SK-N-DZ (cell line): Measurements from ENCODE around the gene GPR137B.
"Not testable (repeated sequence)": the region's sequence is repeated elsewhere in the genome, so short reads cannot be mapped to it uniquely, and the experiment has no call there.

Source experiments
- DNase-seq: peaks from one replicate; pipeline ENCODE4 v3.0.0-alpha.2; 2015; ENCODE audit warnings: low spot score

Gene GPR137B

GRCh38 chr1:236143104-236143948 lies 987 bp downstream of the GPR137B start:
- no peak for DNase-seq

GRCh38 chr1:236144033-236144432 lies 1.7 kb downstream of the GPR137B start:
- DNase-seq: no peak

DNA sequence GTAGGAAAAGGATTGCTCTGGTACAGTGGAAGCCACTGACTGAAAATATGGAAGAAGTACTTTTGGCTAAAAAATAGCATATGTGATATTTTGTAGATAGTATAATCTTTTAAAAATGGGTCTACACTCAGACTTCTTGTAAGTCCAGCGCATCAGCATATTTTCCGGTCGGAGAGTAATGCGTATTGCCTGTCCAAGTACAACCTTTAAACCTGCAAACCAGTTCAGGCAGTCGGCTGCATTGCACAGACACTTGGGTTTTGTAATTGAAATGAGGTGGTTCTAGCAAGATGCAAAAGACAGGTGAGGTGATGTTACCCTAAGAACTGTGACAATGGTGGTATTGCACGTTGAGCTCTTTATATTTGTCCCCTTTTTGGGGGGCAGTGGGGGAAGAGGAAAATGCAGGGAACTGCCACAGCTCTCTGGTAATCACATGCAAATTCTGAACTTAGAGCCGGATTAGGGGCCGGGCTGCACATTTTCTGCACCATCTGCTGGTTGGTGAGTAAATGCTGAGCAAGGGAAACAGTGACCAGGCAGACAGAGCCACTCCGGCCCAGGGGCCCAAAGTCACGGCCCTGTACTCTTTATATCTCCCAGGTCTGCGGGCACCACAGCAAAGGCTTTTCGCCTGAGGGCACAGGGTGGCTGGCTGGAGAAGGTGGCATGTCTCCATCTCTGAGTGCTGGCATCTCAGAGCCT lies 2.3 kb downstream of the GPR137B start:
- no peak for DNase-seq

GRCh38 chr1:236147068-236147467 lies 4.7 kb downstream of the GPR137B start:
- DNase-seq: no peak

DNA sequence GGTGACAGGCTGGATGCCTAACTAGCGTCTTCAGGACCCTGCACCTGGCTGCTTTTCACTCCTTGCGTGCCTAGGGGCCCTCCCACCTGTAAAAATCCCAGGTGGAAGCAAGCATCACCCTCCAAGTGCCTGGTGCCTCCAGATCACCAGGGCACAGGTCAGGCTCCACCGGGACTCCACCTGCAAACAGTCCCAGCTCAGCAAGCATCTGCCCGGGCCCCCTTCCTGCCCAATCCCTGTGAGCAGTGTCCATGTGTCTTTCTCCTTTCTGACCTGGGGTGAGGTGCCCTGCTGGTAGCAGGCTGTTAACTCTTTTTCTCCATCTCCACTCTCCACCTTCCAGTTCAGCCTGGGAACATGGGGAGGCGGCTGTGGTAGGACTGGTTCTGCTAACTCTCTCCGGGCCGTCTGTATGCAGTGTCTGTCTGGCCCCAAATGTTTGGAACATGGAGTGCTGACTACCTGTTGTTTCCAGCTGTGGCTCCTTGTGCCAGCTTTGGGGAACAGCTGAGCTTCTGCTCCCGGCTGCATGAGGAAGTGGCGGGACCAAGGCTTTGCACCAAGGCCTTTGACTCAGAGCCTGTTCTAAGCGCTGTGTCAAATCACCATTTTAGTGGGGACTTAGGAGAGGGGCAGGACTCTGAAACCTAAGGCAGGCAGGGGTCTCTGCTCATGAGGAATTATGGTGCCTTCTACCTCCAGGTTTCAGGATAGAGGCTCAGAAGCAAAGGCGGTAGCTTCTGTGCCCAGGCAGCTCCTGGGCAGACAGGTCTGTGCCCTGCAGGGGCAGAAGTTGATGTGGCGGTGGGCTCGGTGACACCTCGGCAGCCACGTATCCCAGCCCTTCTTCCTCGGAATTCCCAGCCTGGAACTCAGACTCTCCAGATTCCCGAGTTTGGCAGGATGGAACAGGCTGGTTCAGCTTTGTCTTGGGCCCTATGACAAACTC lies 5.5 kb downstream of the GPR137B start:
- no peak for DNase-seq

DNA sequence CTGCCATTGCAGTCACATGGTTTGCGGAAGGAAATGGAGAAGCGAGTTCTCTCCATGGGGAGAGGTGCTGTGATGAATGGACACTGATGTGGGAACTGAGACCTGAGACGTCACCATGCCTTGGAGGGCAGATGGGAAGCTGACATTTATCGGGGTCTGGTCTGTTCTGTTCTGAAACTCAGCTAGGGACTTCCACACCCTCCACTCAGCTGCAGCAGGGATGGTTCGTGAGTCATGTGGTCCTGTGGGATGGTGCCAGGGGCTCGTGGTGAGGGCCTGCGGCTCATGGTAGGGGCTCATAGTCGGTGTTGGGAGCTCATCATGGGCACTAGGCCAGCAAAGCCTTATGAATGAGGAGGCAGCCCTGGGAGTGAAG lies 6.1 kb downstream of the GPR137B start:
- DNase-seq: no peak

DNA sequence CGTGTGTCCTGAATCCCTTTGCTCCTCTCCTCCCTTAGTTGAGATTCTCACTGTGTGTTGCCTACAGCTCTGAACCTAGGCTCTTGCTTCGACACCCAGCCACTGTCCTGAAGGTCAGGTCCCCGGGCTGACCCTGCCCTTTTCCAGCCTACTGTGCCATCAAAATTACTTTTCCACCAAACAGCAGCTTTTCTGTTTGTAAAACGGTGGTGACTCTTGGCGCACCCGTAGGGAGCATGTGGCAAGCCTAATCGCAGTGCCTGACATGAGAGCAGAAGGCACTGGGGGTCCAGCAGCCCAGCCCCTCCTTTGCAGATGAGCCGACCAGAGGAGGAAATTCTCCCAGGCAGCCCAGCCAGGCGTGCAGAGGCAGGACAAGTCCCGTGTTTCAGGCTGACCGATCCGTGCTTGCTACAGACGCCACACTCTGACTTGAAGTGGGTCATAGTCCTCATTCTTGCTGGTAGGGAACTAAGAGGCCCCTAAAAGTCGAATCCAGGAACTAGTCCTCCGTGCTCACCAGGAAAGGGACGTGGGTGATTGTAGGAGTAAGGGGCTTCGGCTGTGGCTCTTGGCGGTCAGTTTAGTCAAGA lies 6.8 kb downstream of the GPR137B start:
- DNase-seq: no peak

GRCh38 chr1:236149696-236150228 lies 7.4 kb downstream of the GPR137B start:
- DNase-seq: no peak

GRCh38 chr1:236150311-236150955 lies 8.1 kb downstream of the GPR137B start:
- no peak for DNase-seq

DNA sequence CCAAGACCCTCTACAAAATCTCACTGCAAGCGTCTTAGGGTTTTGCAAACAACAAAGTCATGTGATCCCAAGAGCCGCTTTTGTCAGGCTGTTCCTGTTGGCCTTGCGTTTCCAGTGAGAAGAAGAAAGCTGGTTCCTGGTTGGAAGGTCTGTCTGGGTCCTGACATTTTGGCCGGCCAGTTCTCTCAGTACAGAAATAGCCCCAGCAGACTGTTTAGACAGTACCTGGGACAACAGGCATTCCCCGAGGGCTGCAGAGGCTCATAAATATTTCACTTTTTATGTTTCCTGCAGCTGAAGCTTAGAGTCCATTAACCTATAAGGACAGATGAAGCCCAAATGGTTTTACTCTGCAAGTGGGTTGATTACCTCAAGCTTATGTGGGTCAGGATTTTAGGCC lies 8.6 kb downstream of the GPR137B start:
- no peak for DNase-seq

DNA sequence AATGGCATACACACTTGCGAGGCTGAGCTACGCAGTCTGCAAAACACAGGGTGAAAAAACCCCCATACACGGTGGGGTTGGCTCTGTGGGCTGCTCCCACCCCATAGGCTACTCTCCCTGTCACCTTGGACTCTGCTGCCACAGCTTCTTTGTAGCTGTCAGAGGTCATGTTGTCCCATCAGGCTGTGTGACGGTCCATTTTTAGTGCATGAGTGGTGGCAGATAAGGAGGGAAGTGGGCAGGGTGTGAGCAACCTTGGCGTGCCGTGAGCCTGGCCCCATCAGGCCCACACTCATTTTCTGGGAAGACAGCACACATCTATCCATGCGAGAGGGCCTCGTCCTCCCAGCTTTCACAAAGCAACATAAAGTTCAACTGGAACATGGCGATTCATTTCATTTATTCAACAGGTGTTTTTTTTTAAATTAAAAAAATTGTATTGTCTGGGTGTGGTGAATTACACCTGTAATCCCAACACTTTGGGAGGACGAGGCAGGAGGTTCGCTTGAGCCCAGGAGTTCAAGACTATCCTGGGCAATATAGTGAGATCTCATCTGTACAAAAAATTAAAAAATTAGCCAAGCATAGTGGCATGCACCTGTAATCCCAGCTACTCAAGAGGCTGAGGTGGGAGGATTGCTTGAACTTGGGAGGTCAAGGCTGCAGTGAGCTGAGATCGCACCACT lies 9.5 kb downstream of the GPR137B start:
- no peak for DNase-seq

- no peak for DNase-seq
Measured at GRCh38 chr1:236154126-236154525, 11.8 kb downstream of the GPR137B start.

DNA sequence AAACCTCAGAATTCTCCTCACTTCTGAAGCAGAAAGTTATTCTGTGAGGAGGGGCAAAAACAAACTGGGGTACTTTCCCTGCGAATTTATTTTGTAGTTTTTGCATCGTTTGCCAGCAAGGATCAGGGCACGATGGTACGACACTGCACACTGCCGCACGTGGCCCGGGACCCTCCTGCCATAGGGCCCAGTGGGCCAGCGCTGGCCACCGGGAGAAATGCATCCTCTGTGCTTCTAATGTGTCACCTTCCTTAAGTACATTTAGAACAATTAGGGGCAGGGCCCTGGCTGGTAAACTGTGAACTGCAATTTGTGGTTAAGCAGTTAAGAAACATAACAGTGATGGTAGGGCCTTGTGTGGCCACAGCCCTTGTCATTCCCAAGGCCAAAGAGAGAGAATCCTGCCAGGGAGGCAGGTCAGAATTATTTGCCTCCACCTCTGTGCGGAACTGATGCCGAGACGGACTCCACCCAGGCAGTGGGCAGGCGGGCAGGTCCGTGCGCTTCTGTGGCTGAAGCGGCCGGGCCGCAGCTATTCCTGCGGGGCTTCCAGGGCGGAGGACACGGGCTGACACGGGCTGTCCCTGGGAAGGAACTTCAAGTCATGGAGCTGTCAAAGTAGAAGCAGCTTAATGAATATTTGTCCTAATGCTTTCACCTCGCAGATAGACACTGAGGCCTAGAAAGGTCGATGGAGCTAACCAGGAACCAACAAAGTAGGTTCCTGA lies 12.5 kb downstream of the GPR137B start:
- no peak for DNase-seq

GRCh38 chr1:236155399-236155767 lies 13.0 kb downstream of the GPR137B start:
- DNase-seq: no peak

DNA sequence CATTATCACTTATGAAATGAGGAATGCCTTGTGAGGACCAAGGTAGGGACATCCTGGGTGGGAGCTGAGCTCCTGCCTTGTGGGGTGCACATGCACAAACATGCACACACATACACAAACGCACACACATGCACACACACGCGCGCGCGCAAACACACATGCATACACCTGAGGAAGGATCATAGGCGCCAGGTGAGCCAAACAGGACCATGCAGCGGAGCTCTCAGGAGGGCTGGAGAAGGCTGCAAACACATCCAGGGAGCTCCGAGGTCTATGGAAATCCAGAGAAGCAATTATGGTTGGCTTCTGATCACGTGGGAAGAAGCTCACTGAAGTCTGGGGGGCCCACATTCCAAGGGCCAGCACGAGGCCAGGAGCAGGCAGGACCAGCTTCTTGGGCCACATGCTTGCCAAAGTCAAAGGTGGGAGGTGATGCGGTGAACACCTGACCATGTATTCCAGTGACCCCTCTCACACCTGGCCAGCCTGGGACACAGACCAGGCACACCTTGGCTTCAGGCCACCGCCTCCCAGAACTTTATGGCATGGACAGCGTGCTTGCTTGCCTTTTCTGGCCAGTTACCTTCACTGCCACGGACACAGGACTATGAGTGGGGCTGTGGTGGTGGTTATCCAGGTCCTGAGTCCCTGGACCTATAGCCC lies 13.6 kb downstream of the GPR137B start:
- no peak for DNase-seq

GRCh38 chr1:236156512-236157208 lies 14.3 kb downstream of the GPR137B start:
- no peak for DNase-seq

- DNase-seq: not testable (repeated sequence)
Measured at GRCh38 chr1:236158072-236158471, 15.7 kb downstream of the GPR137B start.

GRCh38 chr1:236158719-236159118 lies 16.4 kb downstream of the GPR137B start:
- DNase-seq: no peak
